Dendritic cell treated with granulocyte-macrophage colony-stimulating factor and Interleukin-4, amounts not matched to agents 40 ng/mL and 50 ng/mL, for 4 days (primary cell): ENCODE data around the gene MAB21L2.

Experiments used
- H3K27ac Mint-ChIP-seq: one replicate; pipeline ENCODE4 v1.8.0; 2022; ENCODE audit warnings: mild to moderate bottlenecking, mixed read lengths
- H3K27me3 Mint-ChIP-seq: one replicate; pipeline ENCODE4 v1.8.0; 2022; ENCODE audit warnings: mild to moderate bottlenecking, mixed read lengths
- H3K36me3 Mint-ChIP-seq: one replicate; pipeline ENCODE4 v1.8.0; 2022; ENCODE audit warnings: low read depth, mixed read lengths
- H3K4me1 Mint-ChIP-seq: one replicate; pipeline ENCODE4 v1.8.0; 2022; ENCODE audit warnings: low read depth, mixed read lengths
- H3K4me3 Mint-ChIP-seq: one replicate; pipeline ENCODE4 v1.8.0; 2022; ENCODE audit warnings: mild to moderate bottlenecking, moderate library complexity, mixed read lengths
- H3K9me3 Mint-ChIP-seq: one replicate; pipeline ENCODE4 v1.8.0; 2022; ENCODE audit warnings: mixed read lengths
- intact Hi-C: fragments of 100-400 bp; cut with micrococcal nuclease; formaldehyde crosslinking; loops from one replicate; pipeline ENCODE4 v1.15.0; 2022

Gene MAB21L2

GRCh38 chr4:150581641-150582051 lies 305 bp upstream of the MAB21L2 start:
- Mint-ChIP-seq H3K36me3 (peaks cover 40% of the 10 kb centered on the region), H3K4me1 (no peaks in the 10 kb centered on the region), H3K27me3 (no peaks in the 10 kb centered on the region), H3K4me3 (no peak overlapping the region), H3K9me3 (peaks cover 46% of the 10 kb centered on the region), H3K27ac (no peak overlapping the region)
- intact Hi-C loops, result no loop called here

DNA sequence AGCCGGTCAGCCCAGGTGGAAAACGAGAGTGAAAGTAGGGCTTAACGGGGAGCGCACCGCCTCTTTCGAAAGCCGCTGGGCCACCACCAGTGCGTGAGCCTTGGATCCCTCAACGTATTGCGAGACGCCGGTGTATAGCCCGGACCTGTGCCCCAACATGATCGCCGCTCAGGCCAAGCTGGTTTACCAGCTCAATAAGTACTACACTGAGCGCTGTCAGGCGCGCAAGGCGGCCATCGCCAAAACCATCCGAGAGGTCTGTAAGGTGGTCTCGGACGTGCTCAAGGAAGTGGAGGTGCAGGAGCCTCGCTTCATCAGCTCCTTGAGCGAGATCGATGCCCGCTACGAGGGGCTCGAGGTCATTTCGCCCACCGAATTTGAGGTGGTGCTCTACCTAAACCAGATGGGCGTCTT lies 929 bp downstream of the MAB21L2 start:
- intact Hi-C loops, result no loop called here
- Mint-ChIP-seq H3K27me3 (no peaks in the 10 kb centered on the region), H3K27ac (no peak overlapping the region), H3K9me3 (peaks cover 46% of the 10 kb centered on the region), H3K36me3 (peaks cover 40% of the 10 kb centered on the region), H3K4me1 (no peaks in the 10 kb centered on the region), H3K4me3 (no peak overlapping the region)

DNA sequence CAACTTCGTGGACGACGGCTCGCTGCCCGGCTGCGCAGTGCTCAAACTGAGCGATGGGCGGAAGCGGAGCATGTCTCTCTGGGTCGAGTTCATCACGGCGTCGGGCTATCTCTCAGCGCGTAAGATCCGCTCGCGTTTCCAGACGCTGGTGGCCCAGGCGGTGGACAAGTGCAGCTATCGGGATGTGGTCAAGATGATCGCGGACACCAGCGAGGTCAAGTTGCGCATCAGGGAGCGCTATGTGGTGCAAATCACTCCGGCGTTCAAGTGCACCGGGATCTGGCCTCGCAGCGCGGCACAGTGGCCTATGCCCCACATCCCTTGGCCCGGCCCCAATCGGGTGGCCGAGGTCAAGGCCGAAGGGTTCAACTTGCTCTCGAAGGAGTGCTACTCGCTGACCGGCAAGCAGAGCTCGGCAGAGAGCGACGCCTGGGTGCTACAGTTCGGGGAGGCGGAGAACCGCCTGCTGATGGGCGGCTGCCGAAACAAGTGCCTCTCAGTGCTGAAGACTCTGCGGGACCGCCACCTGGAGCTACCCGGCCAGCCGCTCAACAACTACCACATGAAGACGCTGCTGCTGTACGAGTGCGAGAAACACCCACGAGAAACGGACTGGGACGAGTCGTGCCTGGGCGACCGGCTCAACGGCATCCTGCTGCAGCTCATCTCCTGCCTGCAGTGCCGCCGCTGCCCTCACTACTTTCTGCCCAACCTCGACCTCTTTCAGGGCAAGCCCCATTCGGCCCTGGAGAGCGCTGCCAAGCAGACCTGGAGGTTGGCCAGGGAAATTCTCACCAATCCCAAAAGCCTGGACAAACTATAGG lies 1.5 kb downstream of the MAB21L2 start:
- intact Hi-C loops, result no loop called here
- no peaks in the 10 kb centered on the region for H3K4me1 Mint-ChIP-seq
- peaks cover 46% of the 10 kb centered on the region for H3K9me3 Mint-ChIP-seq
- H3K36me3 Mint-ChIP-seq, result peaks cover 40% of the 10 kb centered on the region
- H3K4me3 Mint-ChIP-seq, result no peak overlapping the region
- no peaks in the 10 kb centered on the region for H3K27me3 Mint-ChIP-seq
- no peak overlapping the region for H3K27ac Mint-ChIP-seq

- no peaks in the 10 kb centered on the region for H3K4me1 Mint-ChIP-seq
- H3K27ac Mint-ChIP-seq, result no peak overlapping the region
- intact Hi-C loops, result no loop called here
- no peak overlapping the region for H3K4me3 Mint-ChIP-seq
- H3K36me3 Mint-ChIP-seq, result peaks cover 38% of the 10 kb centered on the region
- no peaks in the 10 kb centered on the region for H3K27me3 Mint-ChIP-seq
- H3K9me3 Mint-ChIP-seq, result peaks cover 44% of the 10 kb centered on the region
Measured at GRCh38 chr4:150584111-150584915, 2.4 kb downstream of the MAB21L2 start.

- H3K27me3 Mint-ChIP-seq, result no peaks in the 10 kb centered on the region
- peaks cover 28% of the 10 kb centered on the region for H3K36me3 Mint-ChIP-seq
- intact Hi-C loops, result no loop called here
- no peak overlapping the region for H3K27ac Mint-ChIP-seq
- no peaks in the 10 kb centered on the region for H3K4me1 Mint-ChIP-seq
- peaks cover 32% of the 10 kb centered on the region for H3K9me3 Mint-ChIP-seq
- no peak overlapping the region for H3K4me3 Mint-ChIP-seq
Measured at GRCh38 chr4:150585611-150586010, 3.7 kb downstream of the MAB21L2 start.

- Mint-ChIP-seq H3K36me3 (peaks cover 28% of the 10 kb centered on the region), H3K4me1 (no peaks in the 10 kb centered on the region), H3K4me3 (no peak overlapping the region), H3K9me3 (peaks cover 30% of the 10 kb centered on the region), H3K27me3 (no peaks in the 10 kb centered on the region), H3K27ac (no peak overlapping the region)
- intact Hi-C loops, result no loop called here
Measured at GRCh38 chr4:150586162-150586810, 4.3 kb downstream of the MAB21L2 start.

DNA sequence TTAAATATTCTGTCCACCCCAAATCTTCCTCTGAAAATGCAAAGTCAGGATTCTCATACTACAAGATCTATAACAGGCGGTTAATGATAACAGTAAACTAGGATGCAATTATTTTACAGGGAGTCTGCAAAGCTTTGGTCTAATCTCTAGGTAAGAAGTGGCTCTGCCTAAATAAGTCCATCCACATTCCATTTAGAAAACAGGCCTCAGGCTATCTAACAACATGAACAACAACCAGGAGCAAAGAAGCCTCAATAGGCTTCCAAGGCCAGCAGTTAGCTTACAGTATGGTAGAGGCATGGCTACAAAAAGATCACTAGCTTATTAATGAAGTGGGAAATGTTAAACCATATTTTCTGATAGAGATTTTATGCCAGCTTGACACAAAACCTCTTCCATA lies 6.4 kb downstream of the MAB21L2 start:
- Mint-ChIP-seq H3K4me1 (no peaks in the 10 kb centered on the region), H3K9me3 (peaks cover 10% of the 10 kb centered on the region), H3K36me3 (peaks cover 12% of the 10 kb centered on the region), H3K27ac (no peak overlapping the region), H3K4me3 (no peak overlapping the region), H3K27me3 (no peaks in the 10 kb centered on the region)
- intact Hi-C loops, result no loop called here

DNA sequence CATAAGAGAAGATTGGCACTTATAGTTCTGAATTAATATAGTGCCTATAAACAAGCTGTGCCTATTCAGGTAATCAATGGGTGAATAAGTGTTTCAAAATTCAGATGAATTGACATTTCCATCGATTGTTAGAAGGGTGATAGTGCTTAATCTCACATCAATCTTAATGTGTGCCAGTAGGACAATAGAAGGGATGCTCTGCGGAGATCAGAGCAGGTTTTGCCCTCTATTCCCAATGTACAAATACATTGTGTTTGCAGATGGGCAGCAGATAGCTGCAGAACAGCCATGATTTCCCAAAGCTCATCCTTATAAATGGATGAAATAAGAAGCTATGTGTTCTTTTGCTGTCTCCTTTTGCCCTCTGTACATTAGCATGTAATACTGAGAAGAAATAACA lies 7.2 kb downstream of the MAB21L2 start:
- Mint-ChIP-seq H3K9me3 (peaks cover 2% of the 10 kb centered on the region), H3K27me3 (no peaks in the 10 kb centered on the region), H3K4me3 (no peak overlapping the region), H3K4me1 (no peaks in the 10 kb centered on the region), H3K27ac (no peak overlapping the region), H3K36me3 (peaks cover 4% of the 10 kb centered on the region)
- intact Hi-C loops, result no loop called here

GRCh38 chr4:150590631-150591030 lies 8.7 kb downstream of the MAB21L2 start:
- Mint-ChIP-seq H3K9me3 (no peaks in the 10 kb centered on the region), H3K36me3 (no peaks in the 10 kb centered on the region), H3K27me3 (no peaks in the 10 kb centered on the region)

DNA sequence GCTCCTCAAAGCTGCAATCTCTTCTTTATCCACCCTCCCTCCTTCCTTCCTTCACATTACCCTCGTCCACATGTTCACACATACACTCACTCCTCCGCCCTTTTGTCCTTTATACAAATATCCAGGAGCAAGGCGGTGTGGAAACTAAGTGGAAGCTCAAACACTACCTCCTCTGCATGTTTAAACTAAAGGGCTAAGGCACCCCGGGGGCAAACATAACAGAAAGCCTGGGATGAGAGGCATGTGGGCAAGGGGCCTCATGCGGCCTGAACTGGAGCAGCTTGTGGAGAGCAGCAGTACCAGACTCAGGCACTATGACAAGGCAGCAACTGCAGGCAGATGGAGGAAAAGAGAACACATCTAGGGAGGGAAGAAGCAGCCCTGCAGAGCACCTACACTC lies 9.5 kb downstream of the MAB21L2 start:
- intact Hi-C loops, result no loop called here
- H3K27ac Mint-ChIP-seq, result no peak overlapping the region
- H3K4me3 Mint-ChIP-seq, result no peak overlapping the region
- H3K27me3 Mint-ChIP-seq, result no peaks in the 10 kb centered on the region
- no peaks in the 10 kb centered on the region for H3K36me3 Mint-ChIP-seq
- no peaks in the 10 kb centered on the region for H3K4me1 Mint-ChIP-seq
- H3K9me3 Mint-ChIP-seq, result no peaks in the 10 kb centered on the region

More at GRCh38 chr4:150590631-150591030, 8.7 kb downstream of the MAB21L2 start:
- no peaks in the 10 kb centered on the region for H3K4me1 Mint-ChIP-seq
- intact Hi-C loops, result no loop called here
- H3K27ac Mint-ChIP-seq, result no peak overlapping the region
- H3K4me3 Mint-ChIP-seq, result no peak overlapping the region

DNA sequence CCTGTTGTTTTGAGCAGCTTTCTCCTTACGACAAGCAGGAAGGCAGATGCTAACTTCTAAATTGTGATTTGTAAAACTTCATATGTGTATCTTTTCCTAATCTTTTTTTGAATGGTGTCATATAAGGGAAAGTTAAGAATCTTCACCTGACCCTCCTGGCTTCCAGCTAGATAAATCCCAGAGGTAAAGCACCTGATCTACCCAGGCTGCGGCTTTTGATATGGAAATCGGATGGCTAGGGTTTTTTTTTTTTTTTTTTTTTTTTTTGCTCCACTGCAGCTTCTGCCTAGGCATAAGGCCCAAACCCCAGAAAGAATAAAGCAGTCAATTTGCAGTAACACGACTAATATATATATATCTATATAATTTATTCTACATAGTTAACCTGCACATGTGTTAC lies 10.0 kb downstream of the MAB21L2 start:
- Mint-ChIP-seq H3K4me1 (no peaks in the 10 kb centered on the region), H3K4me3 (no peak overlapping the region), H3K27me3 (no peaks in the 10 kb centered on the region), H3K9me3 (no peaks in the 10 kb centered on the region), H3K27ac (no peak overlapping the region), H3K36me3 (no peaks in the 10 kb centered on the region)
- intact Hi-C loops, result no loop called here

GRCh38 chr4:150593996-150594395 lies 12.0 kb downstream of the MAB21L2 start:
- Mint-ChIP-seq H3K4me1 (no peaks in the 10 kb centered on the region), H3K27ac (no peak overlapping the region), H3K4me3 (no peak overlapping the region), H3K9me3 (no peaks in the 10 kb centered on the region), H3K36me3 (no peaks in the 10 kb centered on the region), H3K27me3 (no peaks in the 10 kb centered on the region)
- intact Hi-C loops, result no loop called here

DNA sequence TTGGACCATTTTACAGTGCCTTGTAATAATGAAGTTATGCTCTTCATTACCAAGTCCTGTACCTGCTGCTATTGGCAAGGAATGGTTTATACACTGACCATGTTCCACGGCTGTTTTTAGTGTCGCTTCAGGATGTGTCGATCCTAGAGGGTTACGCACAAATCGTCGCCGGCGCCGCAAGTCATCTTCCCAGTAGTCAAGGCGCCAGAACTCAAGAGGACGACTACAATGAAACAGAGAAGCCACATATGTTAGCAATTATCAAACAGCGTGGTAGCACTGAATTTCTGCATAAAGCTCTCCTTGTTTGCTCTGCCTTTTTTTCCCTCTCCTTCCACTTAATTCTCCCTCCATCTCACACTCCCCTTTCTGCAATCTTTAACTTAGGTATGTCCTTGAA lies 17.0 kb downstream of the MAB21L2 start:
- no peaks in the 10 kb centered on the region for H3K36me3 Mint-ChIP-seq

GRCh38 chr4:150599547-150599946 lies 17.6 kb downstream of the MAB21L2 start:
- intact Hi-C loops, result no loop called here
- Mint-ChIP-seq H3K27ac (no peak overlapping the region), H3K27me3 (no peaks in the 10 kb centered on the region), H3K9me3 (no peaks in the 10 kb centered on the region), H3K4me1 (no peaks in the 10 kb centered on the region), H3K4me3 (no peak overlapping the region), H3K36me3 (no peaks in the 10 kb centered on the region)

More for the DNA sequence above, 17.0 kb downstream of the MAB21L2 start:
- H3K4me1 Mint-ChIP-seq, result no peaks in the 10 kb centered on the region
- H3K4me3 Mint-ChIP-seq, result no peak overlapping the region
- no peaks in the 10 kb centered on the region for H3K9me3 Mint-ChIP-seq
- H3K27me3 Mint-ChIP-seq, result no peaks in the 10 kb centered on the region
- intact Hi-C loops, result no loop called here
- no peak overlapping the region for H3K27ac Mint-ChIP-seq
